ENCODE measurements around the gene DDX49.

DNA sequence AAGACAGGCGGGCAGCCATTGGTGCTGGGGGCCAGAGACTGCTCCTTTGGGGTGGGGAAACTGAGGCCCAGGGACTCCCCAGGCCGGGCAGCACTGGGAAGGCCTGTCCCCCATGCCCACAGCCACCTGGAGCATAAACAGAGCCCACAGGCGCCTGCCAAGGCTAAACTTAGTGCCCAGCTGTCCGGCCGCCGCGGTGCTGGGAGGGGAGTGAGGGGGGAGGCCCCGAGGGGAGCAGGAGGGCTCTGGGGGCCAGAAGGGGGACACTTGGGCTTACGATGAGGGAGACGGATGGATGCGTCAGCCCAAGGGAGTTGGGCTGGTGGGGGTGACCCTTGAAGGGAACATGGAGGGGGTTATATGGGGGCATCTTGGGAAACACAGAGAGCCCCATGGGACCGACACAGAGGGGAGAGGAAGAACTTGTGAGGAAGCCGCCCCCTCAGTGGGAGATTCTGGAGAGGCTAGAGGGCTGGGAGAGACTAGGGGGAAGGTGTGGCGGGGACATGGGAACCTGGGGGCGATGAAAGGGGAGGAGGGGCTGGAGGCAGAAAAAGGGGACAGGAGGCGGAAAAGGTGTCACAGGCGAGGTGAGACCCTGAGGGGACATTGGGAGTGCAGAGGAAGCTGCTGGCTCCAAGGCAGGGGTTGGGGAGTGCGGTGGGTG lies 25.8 kb upstream of the DDX49 start:
- TF ChIP-seq EZH2phosphoT487 (IDR thresholded peaks at IDR 0.05; ENCODE audit: insufficient read depth, low read depth) (no peak), EZH2 (IDR thresholded peaks at IDR 0.05; ENCODE audit: insufficient read depth, poor library complexity, severe bottlenecking) (no peak)

Measured in GM23248 (cell line).